ENCODE measurements around the gene TSPO2. TPM values are rescaled to one million over a fixed set of nuclear protein-coding genes. Genes with fewer than 3 reads are reported as not detected.

Gene TSPO2
- total and polyA plus RNA-seq, 2 of the 8 experiments (the other 6 are each of a cell fraction or from before 2014, with no cell fraction given): not detected

GRCh38 chr6:41045664-41046063 lies 3.4 kb downstream of the TSPO2 start:
- Histone ChIP-seq H2BK15ac (ENCODE audit: low read length) (no peak overlapping the region), H4K5ac (ENCODE audit: insufficient read length, low read depth, low read length) (no peak overlapping the region), H2AK5ac (ENCODE audit: low read depth, low read length) (no peak overlapping the region), H3K56ac (replicated peaks; ENCODE audit: insufficient read length, low read depth, low read length) (no peak overlapping the region), H3K23me2 (ENCODE audit: low read depth, low read length) (no peaks in the 10 kb centered on the region), H3K9ac (replicated peaks in 1 of 4; ENCODE audit: extremely low read depth in 1 of 4, low read depth in 3 of 4, low read length in 3 of 4) (no peak overlapping the region), H3K79me2 (ENCODE audit: control insufficient read depth in 1 of 2, insufficient read depth in 2 of 2, low read length in 2 of 2) (no peaks in the 10 kb centered on the region), H3K14ac (ENCODE audit: insufficient read length) (no peak overlapping the region), H3K9me3 (ENCODE audit: insufficient read depth in 2 of 2, low read depth in 1 of 2, low read length in 1 of 2) (no peaks in the 10 kb centered on the region), H2BK20ac (ENCODE audit: low read length) (no peak overlapping the region), H3K18ac (ENCODE audit: extremely low read depth, low read length) (no peak overlapping the region), H3K27me3 (replicated peaks in 1 of 4; ENCODE audit: control insufficient read depth in 3 of 4, extremely low read depth in 1 of 4, insufficient read depth in 3 of 4, low read length in 3 of 4) (no peaks in the 10 kb centered on the region), H3K4me1 (replicated peaks in 1 of 4; ENCODE audit: control insufficient read depth in 3 of 4, insufficient read depth in 4 of 4, low read length in 3 of 4) (no peaks in the 10 kb centered on the region), H4K8ac (ENCODE audit: extremely low read depth, insufficient read depth, low read length) (0 out of 2 replicates have a peak overlapping the region, but pooled peaks have one; percentile 12), H2AFZ (ENCODE audit: low read length) (no peak overlapping the region), H3K4ac (replicated peaks; ENCODE audit: insufficient read length, low read depth, low read length) (no peak overlapping the region), H3K4me3 (ENCODE audit: extremely low read depth in 1 of 4, insufficient read depth in 2 of 4, low read depth in 3 of 4, low read length in 4 of 4) (no peak overlapping the region), H3K4me2 (ENCODE audit: insufficient read depth in 1 of 2, low read depth in 2 of 2, low read length in 2 of 2) (no peak overlapping the region), H2BK5ac (ENCODE audit: low read depth, low read length) (no peak overlapping the region), H4K91ac (replicated peaks; ENCODE audit: insufficient read length, low read length) (no peak overlapping the region), H3K27ac (ENCODE audit: low read depth, low read length) (no peak overlapping the region), H4K20me1 (replicated peaks in 1 of 2; ENCODE audit: control insufficient read depth in 1 of 2, insufficient read depth in 2 of 2, low read length in 2 of 2) (no peaks in the 10 kb centered on the region), H3K79me1 (ENCODE audit: low read depth, low read length) (no peaks in the 10 kb centered on the region), H2BK12ac (ENCODE audit: low read depth, low read length) (no peak overlapping the region), H3K36me3 (ENCODE audit: control insufficient read depth in 2 of 4, insufficient read depth in 4 of 4, low read length in 3 of 4) (no peaks in the 10 kb centered on the region), H3K23ac (ENCODE audit: insufficient read length) (no peak overlapping the region), H2BK120ac (replicated peaks; ENCODE audit: low read depth, low read length) (no peak overlapping the region)
- TF ChIP-seq ATF3 (IDR thresholded peaks at IDR 0.05; ENCODE audit: insufficient read depth, low read depth, low read length): no peak
- TF ChIP-seq E2F6 (IDR thresholded peaks at IDR 0.05): no peak
- TF ChIP-seq POLR2A (IDR thresholded peaks at IDR 0.05; ENCODE audit: control extremely low read depth in 1 of 2, low read depth in 2 of 2, low read length in 2 of 2): no peak
- TF ChIP-seq HDAC2 (IDR thresholded peaks at IDR 0.05; ENCODE audit: borderline replicate concordance in 1 of 2, low read depth in 2 of 2, low read length in 2 of 2): no peak
- TF ChIP-seq EGR1 (IDR thresholded peaks at IDR 0.05; ENCODE audit: borderline replicate concordance, low read depth, low read length): no peak
- TF ChIP-seq KDM4A (IDR thresholded peaks at IDR 0.05; ENCODE audit: low read depth, low read length, severe bottlenecking): no peak
- no peak for TF ChIP-seq EZH2 (IDR thresholded peaks at IDR 0.05; ENCODE audit: low read depth, low read length, severe bottlenecking)
- ChIA-PET CTCF (ENCODE audit: partially characterized antibody) (interaction anchor here (0.9 to 2.5 kb wide), 11 partner anchors 9 to 157 kb away, joined by 3 to 15 read pairs (median 4); partner anchors contain the start of gene NFYA), POLR2A (ENCODE audit: partially characterized antibody) (interaction anchor here (1.0 kb wide), 1 partner anchor 11 kb away, joined by 5 read pairs; no protein-coding TSS in a partner anchor)
- no peak for DNase-seq (ENCODE audit: low read depth in 1 of 2, low spot score in 2 of 2)
- FAIRE-seq: no peak
- WGBS, 2 experiments (ENCODE audit: extremely low coverage in 1 of 2, insufficient coverage in 1 of 2, insufficient read length in 1 of 2, insufficient replicate concordance in 2 of 2, low coverage in 1 of 2, low lambda C conversion rate in 2 of 2, missing lambda C conversion rate in 1 of 2): 85% methylated on average over 5 of the region's 5 CpGs; no CpG with 5 or more reads in 1 of the 2 experiments

Measured in H1 (cell line).